ENCODE results near the gene SLC26A11.

DNA sequence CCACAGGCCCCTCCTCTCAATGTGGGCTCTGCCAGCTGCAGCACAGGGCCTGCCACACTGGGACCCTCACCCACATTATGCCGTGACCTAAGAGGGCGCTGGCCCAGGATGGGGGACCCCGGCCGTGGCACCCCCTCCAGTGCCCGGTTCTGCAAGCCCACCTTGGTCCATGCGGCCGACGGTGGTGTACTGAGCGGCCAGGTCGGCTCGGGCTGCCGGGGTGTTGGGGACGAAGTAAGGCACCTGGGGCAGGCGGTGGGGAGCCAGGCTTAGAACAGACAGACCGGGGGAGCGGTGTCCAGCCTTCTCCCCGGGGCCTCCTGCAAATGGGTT is 6.6 kb upstream of the SLC26A11 start:
- TF ChIP-seq POLR2AphosphoS5 (IDR thresholded peaks at IDR 0.05) (no peak), POLR2A (IDR thresholded peaks at IDR 0.05) (no peak)

Data from transverse colon (tissue), 3 donors.